Glutamatergic neuron (in vitro differentiated cells): ENCODE results near the gene MTA3. TPM values are rescaled to one million over a fixed set of nuclear protein-coding genes. Genes with fewer than 3 reads are reported as not detected.

Source experiments
- DNase-seq: peaks from one replicate; pipeline ENCODE4 v3.0.0; 2022
- H3K27ac Mint-ChIP-seq: one replicate; pipeline ENCODE4 v1.8.0; 2020; ENCODE audit warnings: mild to moderate bottlenecking, mixed read lengths, inconsistent platforms; ENCODE audit not compliant: unreplicated experiment
- H3K27me3 Mint-ChIP-seq: one replicate; pipeline ENCODE4 v1.8.0; 2020; ENCODE audit warnings: mild to moderate bottlenecking, moderate library complexity, mixed read lengths, inconsistent platforms; ENCODE audit not compliant: unreplicated experiment
- H3K36me3 Mint-ChIP-seq: one replicate; pipeline ENCODE4 v1.8.0; 2020; ENCODE audit warnings: mild to moderate bottlenecking, mixed read lengths, inconsistent platforms; ENCODE audit not compliant: unreplicated experiment
- H3K4me1 Mint-ChIP-seq: one replicate; pipeline ENCODE4 v1.8.0; 2020; ENCODE audit warnings: mild to moderate bottlenecking, low read depth, mixed read lengths, inconsistent platforms; ENCODE audit not compliant: unreplicated experiment
- H3K4me3 Mint-ChIP-seq: one replicate; pipeline ENCODE4 v1.8.0; 2020; ENCODE audit warnings: mild to moderate bottlenecking, mixed read lengths, inconsistent platforms; ENCODE audit not compliant: unreplicated experiment
- H3K9me3 Mint-ChIP-seq: one replicate; pipeline ENCODE4 v1.8.0; 2020; ENCODE audit warnings: mild to moderate bottlenecking, moderate library complexity, mixed read lengths, inconsistent platforms; ENCODE audit not compliant: unreplicated experiment
- CTCF ChIP-seq: fragments of 200-600 bp; sonication (generic); IDR thresholded peaks from one replicate; pipeline ENCODE4 v1.5.0; 2021; ENCODE audit not compliant: partially characterized antibody, unreplicated experiment
- total RNA-seq: library from RNA; stranded (reverse); fragmentation: NEBNext Ultra II Directional; extraction: Animal tissue kit (Norgen Biotek cat#: 25700); gene quantifications from one replicate; pipeline ENCODE4 v1.2.1, GENCODE V29; 2021; ENCODE audit not compliant: unreplicated experiment

The MTA3 gene
- total RNA-seq, 1 donor from 2014 or later, result 64.1 TPM

- DNase-seq, result no peak
- Mint-ChIP-seq H3K9me3 (no peaks in the 10 kb centered on the region), H3K4me1 (no peaks in the 10 kb centered on the region), H3K27ac (no peak overlapping the region), H3K4me3 (no peak overlapping the region), H3K36me3 (no peaks in the 10 kb centered on the region), H3K27me3 (peaks cover 2% of the 10 kb centered on the region)
- TF ChIP-seq CTCF, result no peak
Observed at GRCh38 chr2:42659609-42660008, 91.2 kb downstream of the MTA3 start.

- H3K36me3 Mint-ChIP-seq, result no peaks in the 10 kb centered on the region
- no peaks in the 10 kb centered on the region for H3K4me1 Mint-ChIP-seq
Observed at GRCh38 chr2:42663106-42663780, 94.8 kb downstream of the MTA3 start.

GRCh38 chr2:42663828-42664227 lies 95.4 kb downstream of the MTA3 start:
- no peak for DNase-seq
- no peak for TF ChIP-seq CTCF
- no peak overlapping the region for H3K27ac Mint-ChIP-seq
- H3K4me1 Mint-ChIP-seq, result no peaks in the 10 kb centered on the region
- H3K9me3 Mint-ChIP-seq, result no peaks in the 10 kb centered on the region
- peaks cover 1% of the 10 kb centered on the region for H3K27me3 Mint-ChIP-seq
- H3K4me3 Mint-ChIP-seq, result no peak overlapping the region
- H3K36me3 Mint-ChIP-seq, result no peaks in the 10 kb centered on the region

More at GRCh38 chr2:42663106-42663780, 94.8 kb downstream of the MTA3 start:
- peaks cover 2% of the 10 kb centered on the region for H3K27me3 Mint-ChIP-seq
- H3K9me3 Mint-ChIP-seq, result no peaks in the 10 kb centered on the region
- H3K4me3 Mint-ChIP-seq, result no peak overlapping the region
- peak; percentile 88 for TF ChIP-seq CTCF
- DNase-seq, result peak; percentile 65
- H3K27ac Mint-ChIP-seq, result peak overlapping the region; percentile 36

GRCh38 chr2:42673989-42674579 lies 105.7 kb downstream of the MTA3 start:
- Mint-ChIP-seq H3K4me3 (no peak overlapping the region), H3K27ac (no peak overlapping the region), H3K27me3 (no peaks in the 10 kb centered on the region), H3K36me3 (peaks cover 5% of the 10 kb centered on the region), H3K4me1 (no peaks in the 10 kb centered on the region), H3K9me3 (no peaks in the 10 kb centered on the region)
- no peak for TF ChIP-seq CTCF
- no peak for DNase-seq

- H3K27me3 Mint-ChIP-seq, result no peaks in the 10 kb centered on the region
- peaks cover 5% of the 10 kb centered on the region for H3K36me3 Mint-ChIP-seq
Observed at GRCh38 chr2:42675815-42676214, 107.4 kb downstream of the MTA3 start.

More at GRCh38 chr2:42675815-42676214, 107.4 kb downstream of the MTA3 start:
- no peak for DNase-seq
- Mint-ChIP-seq H3K9me3 (no peaks in the 10 kb centered on the region), H3K27ac (no peak overlapping the region), H3K4me3 (no peak overlapping the region), H3K4me1 (no peaks in the 10 kb centered on the region)
- TF ChIP-seq CTCF, result no peak
